ENCODE data around the gene TMEM115. TPM values are rescaled to one million over a fixed set of nuclear protein-coding genes. Genes with fewer than 3 reads are reported as not detected.
A peak's percentile ranks its signal among the peaks of the same experiment; 100 is the strongest.

TMEM115 gene
- total and polyA plus RNA-seq, 9 of the 15 experiments (the other 6 are each of a cell fraction or from before 2014, with no cell fraction given): 1.6 to 26.9 (median 14.1) TPM

GRCh38 chr3:50327943-50328691, 31.2 kb downstream of the TMEM115 start, which contains the start of gene TUSC2 (continued):
- TF ChIP-seq, protein P1, sequence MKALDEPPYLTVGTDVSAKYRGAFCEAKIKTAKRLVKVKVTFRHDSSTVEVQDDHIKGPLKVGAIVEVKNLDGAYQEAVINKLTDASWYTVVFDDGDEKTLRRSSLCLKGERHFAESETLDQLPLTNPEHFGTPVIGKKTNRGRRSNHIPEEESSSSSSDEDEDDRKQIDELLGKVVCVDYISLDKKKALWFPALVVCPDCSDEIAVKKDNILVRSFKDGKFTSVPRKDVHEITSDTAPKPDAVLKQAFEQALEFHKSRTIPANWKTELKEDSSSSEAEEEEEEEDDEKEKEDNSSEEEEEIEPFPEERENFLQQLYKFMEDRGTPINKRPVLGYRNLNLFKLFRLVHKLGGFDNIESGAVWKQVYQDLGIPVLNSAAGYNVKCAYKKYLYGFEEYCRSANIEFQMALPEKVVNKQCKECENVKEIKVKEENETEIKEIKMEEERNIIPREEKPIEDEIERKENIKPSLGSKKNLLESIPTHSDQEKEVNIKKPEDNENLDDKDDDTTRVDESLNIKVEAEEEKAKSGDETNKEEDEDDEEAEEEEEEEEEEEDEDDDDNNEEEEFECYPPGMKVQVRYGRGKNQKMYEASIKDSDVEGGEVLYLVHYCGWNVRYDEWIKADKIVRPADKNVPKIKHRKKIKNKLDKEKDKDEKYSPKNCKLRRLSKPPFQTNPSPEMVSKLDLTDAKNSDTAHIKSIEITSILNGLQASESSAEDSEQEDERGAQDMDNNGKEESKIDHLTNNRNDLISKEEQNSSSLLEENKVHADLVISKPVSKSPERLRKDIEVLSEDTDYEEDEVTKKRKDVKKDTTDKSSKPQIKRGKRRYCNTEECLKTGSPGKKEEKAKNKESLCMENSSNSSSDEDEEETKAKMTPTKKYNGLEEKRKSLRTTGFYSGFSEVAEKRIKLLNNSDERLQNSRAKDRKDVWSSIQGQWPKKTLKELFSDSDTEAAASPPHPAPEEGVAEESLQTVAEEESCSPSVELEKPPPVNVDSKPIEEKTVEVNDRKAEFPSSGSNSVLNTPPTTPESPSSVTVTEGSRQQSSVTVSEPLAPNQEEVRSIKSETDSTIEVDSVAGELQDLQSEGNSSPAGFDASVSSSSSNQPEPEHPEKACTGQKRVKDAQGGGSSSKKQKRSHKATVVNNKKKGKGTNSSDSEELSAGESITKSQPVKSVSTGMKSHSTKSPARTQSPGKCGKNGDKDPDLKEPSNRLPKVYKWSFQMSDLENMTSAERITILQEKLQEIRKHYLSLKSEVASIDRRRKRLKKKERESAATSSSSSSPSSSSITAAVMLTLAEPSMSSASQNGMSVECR (CRISPR knock-in tag; IDR thresholded peaks at IDR 0.05): peak; percentile 56; the same call in 1 of the 2 replicates
- TF ChIP-seq, protein P2, sequence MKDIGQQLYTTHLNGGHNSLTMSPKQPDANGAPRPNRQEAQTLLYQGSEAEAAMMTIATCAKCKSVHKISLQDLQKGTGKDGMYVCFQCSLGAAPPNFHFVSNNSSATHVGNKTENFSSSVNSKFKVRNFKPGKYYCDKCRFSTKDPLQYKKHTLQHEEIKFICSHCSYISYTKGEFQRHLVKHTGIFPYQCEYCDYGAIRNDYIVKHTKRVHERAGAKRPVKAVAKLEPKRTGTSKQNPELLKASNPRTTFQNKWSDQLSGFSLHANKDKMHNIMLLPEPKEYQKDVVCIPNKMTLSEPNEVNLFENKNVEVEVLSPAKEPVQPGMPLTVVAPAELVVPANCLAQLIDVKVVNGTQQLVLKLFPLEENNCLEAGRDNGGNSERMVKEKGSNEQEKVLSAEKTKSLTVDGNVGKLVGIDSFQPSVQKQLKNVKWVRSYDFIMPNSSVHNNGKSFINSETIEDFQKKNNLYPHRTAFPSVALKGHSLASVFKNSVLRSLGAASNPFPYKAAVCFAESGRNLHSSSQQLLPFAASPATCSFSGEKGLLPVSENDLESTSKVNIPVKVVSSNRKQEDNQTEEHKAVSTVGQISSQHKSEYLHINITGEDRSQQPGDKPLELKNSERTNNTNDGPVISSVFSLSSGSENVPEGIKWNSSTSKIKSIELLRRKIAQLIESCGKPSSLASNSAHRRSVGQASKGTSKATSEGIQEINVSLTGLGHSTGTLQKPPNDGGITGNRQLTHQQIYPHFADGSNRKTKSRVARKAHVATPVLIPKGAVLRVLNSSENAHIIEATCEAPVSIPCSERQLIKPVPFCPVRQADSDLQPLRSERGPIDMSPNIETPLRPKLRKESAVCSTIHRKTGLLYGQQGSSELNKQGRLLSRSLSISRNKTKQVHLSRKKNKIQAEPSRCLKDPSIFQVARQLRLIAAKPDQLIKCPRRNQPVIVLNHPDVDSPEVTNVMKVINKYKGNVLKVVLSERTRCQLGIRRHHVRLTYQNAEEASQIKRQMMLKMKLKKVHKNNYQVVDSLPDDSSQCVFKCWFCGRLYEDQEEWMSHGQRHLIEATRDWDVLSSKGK (CRISPR knock-in tag; IDR thresholded peaks at IDR 0.05): no peak
- no peak for TF ChIP-seq TAF15 (IDR thresholded peaks at IDR 0.05; ENCODE audit: low read depth, low read length)
- TF ChIP-seq ZNF668 (CRISPR knock-in tag; IDR thresholded peaks at IDR 0.05): no peak
- no peak for TF ChIP-seq CCAR2 (IDR thresholded peaks at IDR 0.05; ENCODE audit: low read depth, low read length)
- TF ChIP-seq, protein P3, sequence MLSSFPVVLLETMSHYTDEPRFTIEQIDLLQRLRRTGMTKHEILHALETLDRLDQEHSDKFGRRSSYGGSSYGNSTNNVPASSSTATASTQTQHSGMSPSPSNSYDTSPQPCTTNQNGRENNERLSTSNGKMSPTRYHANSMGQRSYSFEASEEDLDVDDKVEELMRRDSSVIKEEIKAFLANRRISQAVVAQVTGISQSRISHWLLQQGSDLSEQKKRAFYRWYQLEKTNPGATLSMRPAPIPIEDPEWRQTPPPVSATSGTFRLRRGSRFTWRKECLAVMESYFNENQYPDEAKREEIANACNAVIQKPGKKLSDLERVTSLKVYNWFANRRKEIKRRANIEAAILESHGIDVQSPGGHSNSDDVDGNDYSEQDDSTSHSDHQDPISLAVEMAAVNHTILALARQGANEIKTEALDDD (IDR thresholded peaks at IDR 0.05): no peak
- TF ChIP-seq CTCF (IDR thresholded peaks at IDR 0.05 in 2 of 3, conservative IDR thresholded peaks at IDR 0.05 in 1 of 3; ENCODE audit: insufficient read depth in 2 of 3, low read depth in 1 of 3, low read length in 3 of 3): no peak
- TF ChIP-seq TEAD1 (CRISPR knock-in tag; IDR thresholded peaks at IDR 0.05): no peak
- peak; percentile 40; the same call in 1 of the 2 replicates for TF ChIP-seq EP400 (IDR thresholded peaks at IDR 0.05)
- peak; percentile 52; the same call in 1 of the 2 replicates for TF ChIP-seq MYC (IDR thresholded peaks at IDR 0.05; ENCODE audit: low read depth, low read length)
- no peak for TF ChIP-seq MYC (CRISPR knock-in tag; IDR thresholded peaks at IDR 0.05; ENCODE audit: borderline replicate concordance, low read depth)
- TF ChIP-seq CXXC5 (CRISPR knock-in tag; IDR thresholded peaks at IDR 0.05): peak; percentile 72
- TF ChIP-seq KLF16 (IDR thresholded peaks at IDR 0.05): no peak
- no peak for TF ChIP-seq ZFPM2 (CRISPR knock-in tag; IDR thresholded peaks at IDR 0.05)
- peak; percentile 73 for TF ChIP-seq DACH1 (IDR thresholded peaks at IDR 0.05; ENCODE audit: partially characterized antibody)
- TF ChIP-seq ERF (CRISPR knock-in tag; IDR thresholded peaks at IDR 0.05): no peak
